ENCODE measurements around the gene SH3GL3.

The SH3GL3 gene

GRCh38 chr15:83462953-83463433 is 15.9 kb downstream of the SH3GL3 start:
- DNase-seq, result no peak

DNA sequence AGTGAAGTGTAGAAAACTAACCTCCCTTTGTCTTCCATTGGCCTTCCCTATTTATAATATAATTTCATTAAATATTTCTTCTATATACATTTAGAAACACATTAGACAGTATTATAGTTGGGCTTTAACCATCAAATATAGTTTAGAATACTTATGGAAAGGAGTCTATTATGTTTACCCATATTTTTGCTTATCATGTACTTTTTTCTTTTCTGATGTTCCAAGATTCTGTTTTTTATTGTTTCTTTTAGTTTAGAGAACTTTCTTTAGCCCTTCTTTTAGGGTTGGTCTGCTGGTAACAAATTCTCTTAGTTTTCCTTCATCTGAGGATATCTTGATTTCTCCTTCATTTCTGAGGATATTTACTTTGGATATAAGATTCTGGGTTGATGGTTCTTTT is 23.7 kb downstream of the SH3GL3 start:
- no peak for DNase-seq

GRCh38 chr15:83471307-83471866 is 24.2 kb downstream of the SH3GL3 start:
- DNase-seq, result no peak

GRCh38 chr15:83472151-83472550 is 25.0 kb downstream of the SH3GL3 start:
- DNase-seq, result no peak

DNA sequence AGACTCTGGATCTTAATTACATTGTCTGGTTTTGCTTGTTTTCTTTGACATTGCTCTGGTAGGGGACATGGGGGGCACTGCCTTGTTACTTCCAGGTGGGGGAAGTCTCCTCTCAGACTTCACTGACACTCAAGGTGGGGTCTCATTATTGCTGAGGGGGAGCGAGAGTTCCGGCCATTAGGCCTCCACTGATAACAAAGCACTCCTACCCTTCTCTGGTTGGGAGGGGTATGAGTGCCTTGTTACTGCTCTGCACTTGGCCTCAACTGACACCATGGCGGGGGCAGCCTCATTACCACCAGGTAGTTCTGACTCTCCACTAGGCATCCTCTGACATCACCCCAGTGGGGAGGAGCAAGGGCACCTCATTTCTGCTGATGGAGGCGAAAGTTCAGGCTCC is 25.7 kb downstream of the SH3GL3 start:
- no peak for DNase-seq

GRCh38 chr15:83474578-83474977 is 27.4 kb downstream of the SH3GL3 start:
- DNase-seq, result no peak

- DNase-seq, result no peak
Measured at GRCh38 chr15:83475551-83475950, 28.4 kb downstream of the SH3GL3 start.

GRCh38 chr15:83476066-83476465 is 28.9 kb downstream of the SH3GL3 start:
- DNase-seq, result no peak

- DNase-seq, result no peak
Measured at GRCh38 chr15:83476708-83477107, 29.6 kb downstream of the SH3GL3 start.

GRCh38 chr15:83477172-83477807 is 30.1 kb downstream of the SH3GL3 start:
- DNase-seq, result no peak

- no peak for DNase-seq
Measured at GRCh38 chr15:83477808-83478537, 30.8 kb downstream of the SH3GL3 start.

GRCh38 chr15:83483612-83484011 is 36.5 kb downstream of the SH3GL3 start:
- no peak for DNase-seq

GRCh38 chr15:83484636-83485035 is 37.5 kb downstream of the SH3GL3 start:
- no peak for DNase-seq

- no peak for DNase-seq
Measured at GRCh38 chr15:83486363-83486762, 39.2 kb downstream of the SH3GL3 start.

DNA sequence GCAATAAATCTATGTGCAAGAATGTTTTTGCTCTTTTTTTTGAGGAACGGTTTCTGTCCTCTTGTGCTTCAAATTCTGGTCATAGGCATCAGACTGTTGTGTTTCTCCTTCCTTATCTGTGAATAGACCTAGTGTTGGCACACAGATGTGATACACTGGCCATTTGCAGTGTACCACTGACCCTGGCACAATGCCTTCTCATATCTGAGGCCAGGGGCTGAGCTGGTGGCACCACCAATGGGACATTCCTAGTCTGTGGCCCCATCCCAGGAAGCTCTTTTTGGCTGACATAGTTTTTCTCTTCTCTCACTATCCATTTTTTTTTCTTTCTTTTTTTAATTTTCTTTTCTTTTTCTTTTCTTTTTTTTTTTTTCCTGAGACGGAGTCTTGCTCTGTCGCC is 40.4 kb downstream of the SH3GL3 start:
- no peak for DNase-seq

GRCh38 chr15:83489690-83490089 is 42.5 kb downstream of the SH3GL3 start:
- DNase-seq, result no peak

DNA sequence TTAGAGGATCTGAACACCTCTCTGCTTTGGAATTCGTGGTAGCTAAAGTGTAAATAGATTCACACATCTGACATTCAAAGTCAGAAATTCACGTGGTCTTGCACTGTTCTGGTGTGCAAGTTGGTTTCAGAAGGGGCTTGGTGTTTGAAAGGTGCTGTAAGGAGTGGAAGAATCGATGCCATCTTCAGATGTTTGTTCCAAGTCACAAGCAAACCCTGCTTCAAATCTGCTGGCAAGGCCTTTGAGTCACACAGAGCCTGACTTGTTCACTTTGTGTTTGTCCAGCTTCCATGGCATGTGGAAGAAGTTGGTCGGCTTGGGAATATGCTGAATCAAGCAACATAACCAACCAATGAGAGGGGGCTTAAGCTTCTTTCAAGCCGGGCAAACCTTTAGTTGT is 44.3 kb downstream of the SH3GL3 start:
- DNase-seq, result no peak

GRCh38 chr15:83496766-83497165 is 49.6 kb downstream of the SH3GL3 start:
- DNase-seq, result no peak

DNA sequence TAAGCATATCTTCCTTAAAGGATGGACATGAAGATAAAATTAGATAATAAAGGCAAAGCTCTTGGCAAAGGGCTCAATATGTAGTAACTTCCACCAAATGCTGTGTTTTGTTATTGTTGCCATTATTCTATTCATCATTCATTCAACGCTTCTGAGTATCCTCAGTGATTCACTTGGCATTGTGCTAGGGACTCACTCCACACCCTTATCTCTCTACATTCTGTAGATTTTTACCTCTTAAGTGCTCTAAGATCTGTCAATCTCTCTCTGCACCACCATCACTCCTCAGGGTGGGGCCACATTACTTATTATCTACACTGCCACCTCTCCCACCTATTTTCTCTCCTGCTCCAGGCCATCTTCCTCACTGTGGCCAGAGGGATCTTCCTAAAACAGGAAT is 51.2 kb downstream of the SH3GL3 start:
- DNase-seq, result no peak

- DNase-seq, result no peak
Measured at GRCh38 chr15:83498801-83499200, 51.7 kb downstream of the SH3GL3 start.

- DNase-seq, result no peak
Measured at GRCh38 chr15:83499476-83499875, 52.3 kb downstream of the SH3GL3 start.

DNA sequence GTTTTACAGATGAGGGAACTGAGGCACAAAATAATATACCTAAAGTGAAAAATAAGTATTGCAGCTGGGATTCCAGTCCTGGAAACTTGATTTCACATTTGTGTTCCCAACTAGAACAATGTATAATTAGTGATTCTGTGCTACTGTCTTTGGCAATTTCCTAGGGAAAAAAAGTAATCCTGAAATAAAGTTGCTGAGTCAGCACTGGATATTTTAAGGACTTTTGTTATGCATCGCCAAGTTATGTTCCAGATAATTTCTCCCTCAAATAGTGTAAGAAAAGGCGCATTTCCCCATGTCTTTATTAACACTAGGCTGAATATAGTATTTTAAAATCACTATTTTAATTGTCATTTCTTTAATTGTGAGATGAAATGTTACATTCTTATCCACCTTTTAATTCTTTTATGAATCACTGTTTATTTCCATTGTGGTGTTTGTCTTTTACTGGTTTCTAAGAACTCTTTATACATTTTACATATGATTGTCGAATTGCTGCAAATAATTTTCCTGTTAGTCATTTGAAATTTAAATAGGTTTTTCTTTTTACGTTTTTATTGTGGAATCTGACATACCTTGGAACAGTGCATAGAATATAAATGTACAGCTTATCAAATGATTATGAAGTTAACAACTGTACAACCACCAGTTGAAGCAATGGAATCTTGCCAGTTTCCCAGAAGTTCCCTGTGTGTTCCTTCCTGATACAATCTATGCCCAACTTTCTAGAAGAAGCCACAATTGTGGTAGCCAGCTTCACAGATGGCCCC is 56.6 kb downstream of the SH3GL3 start:
- no peak for DNase-seq

DNA sequence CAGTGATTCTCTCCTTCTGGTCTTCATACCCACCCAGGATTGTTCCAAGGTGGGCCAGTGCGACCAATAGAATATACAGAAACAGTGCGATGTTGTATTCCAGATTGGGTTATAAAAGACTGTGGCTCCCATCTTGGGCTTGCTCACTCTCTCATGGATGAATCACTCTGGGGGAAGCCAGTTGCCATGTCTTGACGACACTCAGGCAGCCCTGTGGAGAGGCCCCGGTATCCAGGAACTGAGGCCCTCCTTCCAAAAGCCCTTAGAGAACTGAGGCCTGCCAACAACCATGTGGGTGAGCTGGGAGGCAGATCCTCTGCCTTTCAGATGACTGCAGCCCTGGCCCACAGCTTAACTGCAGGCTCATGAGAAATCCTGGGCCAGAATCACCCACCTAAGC is 57.2 kb downstream of the SH3GL3 start:
- no peak for DNase-seq

DNA sequence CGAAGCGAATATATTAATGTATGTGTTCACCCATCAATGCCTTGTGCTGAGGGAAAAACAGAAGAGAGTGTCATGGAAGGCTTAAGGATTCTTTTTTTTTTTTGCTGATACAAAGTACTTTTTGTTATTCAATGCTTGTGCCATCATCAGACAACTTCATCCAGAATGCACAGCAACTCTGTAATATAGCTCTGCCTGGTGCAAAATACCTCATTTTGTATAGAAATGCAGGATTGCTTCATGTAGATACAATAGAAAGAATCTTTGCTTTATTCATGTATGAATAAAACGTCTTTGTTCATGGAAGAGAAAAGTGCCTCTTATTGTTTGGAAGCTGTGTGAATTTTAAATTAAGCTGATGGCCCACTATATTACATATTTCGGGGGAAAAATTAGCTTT is 62.9 kb downstream of the SH3GL3 start:
- no peak for DNase-seq

All from DMS153 (cell line).